ENCODE measurements around the gene TBRG1.

TBRG1 gene

DNA sequence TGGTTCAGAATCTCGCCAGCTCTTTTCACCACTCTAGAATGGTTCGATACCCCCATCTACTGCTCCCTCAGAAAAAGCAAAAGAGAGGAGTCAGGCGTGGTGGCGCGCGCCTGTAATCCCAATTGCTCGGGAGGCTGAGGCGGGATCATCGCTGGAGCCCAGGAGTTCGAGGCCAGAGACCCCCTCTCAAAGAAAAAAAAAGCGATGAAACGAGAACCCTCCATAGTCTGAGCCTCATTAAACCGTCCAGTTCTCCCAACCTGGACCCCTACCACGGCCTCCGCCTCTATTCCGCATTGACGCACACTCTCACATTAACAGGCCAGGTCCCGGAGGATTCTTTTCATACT lies 51.5 kb downstream of the TBRG1 start:
- Histone ChIP-seq H3K27ac (replicated peaks) (peak overlapping the region; percentile 69), H3K27me3 (ENCODE audit: insufficient read depth, poor library complexity, severe bottlenecking) (no peaks in the 10 kb centered on the region), H3K4me3 (replicated peaks; ENCODE audit: insufficient read depth, low read length) (peak overlapping the region; percentile 76)
- no peak for DNase-seq (ENCODE audit: low read depth in 1 of 2, low spot score in 1 of 2)
- TF ChIP-seq POLR2AphosphoS5 (IDR thresholded peaks at IDR 0.05; ENCODE audit: low read depth): no peak
- no peak for TF ChIP-seq GABPA (IDR thresholded peaks at IDR 0.05; ENCODE audit: low read depth)
- TF ChIP-seq REST (IDR thresholded peaks at IDR 0.05; ENCODE audit: insufficient replicate concordance, low read depth): no peak
- TF ChIP-seq SPI1 (IDR thresholded peaks at IDR 0.05; ENCODE audit: borderline replicate concordance, low read depth): no peak
- TF ChIP-seq, protein P1, sequence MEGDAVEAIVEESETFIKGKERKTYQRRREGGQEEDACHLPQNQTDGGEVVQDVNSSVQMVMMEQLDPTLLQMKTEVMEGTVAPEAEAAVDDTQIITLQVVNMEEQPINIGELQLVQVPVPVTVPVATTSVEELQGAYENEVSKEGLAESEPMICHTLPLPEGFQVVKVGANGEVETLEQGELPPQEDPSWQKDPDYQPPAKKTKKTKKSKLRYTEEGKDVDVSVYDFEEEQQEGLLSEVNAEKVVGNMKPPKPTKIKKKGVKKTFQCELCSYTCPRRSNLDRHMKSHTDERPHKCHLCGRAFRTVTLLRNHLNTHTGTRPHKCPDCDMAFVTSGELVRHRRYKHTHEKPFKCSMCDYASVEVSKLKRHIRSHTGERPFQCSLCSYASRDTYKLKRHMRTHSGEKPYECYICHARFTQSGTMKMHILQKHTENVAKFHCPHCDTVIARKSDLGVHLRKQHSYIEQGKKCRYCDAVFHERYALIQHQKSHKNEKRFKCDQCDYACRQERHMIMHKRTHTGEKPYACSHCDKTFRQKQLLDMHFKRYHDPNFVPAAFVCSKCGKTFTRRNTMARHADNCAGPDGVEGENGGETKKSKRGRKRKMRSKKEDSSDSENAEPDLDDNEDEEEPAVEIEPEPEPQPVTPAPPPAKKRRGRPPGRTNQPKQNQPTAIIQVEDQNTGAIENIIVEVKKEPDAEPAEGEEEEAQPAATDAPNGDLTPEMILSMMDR (IDR thresholded peaks at IDR 0.05; ENCODE audit: insufficient read depth, low read length): no peak

- Histone ChIP-seq H3K27me3 (ENCODE audit: insufficient read depth, poor library complexity, severe bottlenecking) (no peaks in the 10 kb centered on the region), H3K4me3 (replicated peaks; ENCODE audit: insufficient read depth, low read length) (no peak overlapping the region), H3K27ac (replicated peaks) (peak overlapping the region; percentile 69; the same call in 1 of the 2 replicates)
- no peak for DNase-seq (ENCODE audit: low read depth in 1 of 2, low spot score in 1 of 2)
- no peak for TF ChIP-seq GABPA (IDR thresholded peaks at IDR 0.05; ENCODE audit: low read depth)
- TF ChIP-seq, protein P1 (IDR thresholded peaks at IDR 0.05; ENCODE audit: insufficient read depth, low read length): no peak
Measured at GRCh38 chr11:124674571-124674970, 51.9 kb downstream of the TBRG1 start.

DNA sequence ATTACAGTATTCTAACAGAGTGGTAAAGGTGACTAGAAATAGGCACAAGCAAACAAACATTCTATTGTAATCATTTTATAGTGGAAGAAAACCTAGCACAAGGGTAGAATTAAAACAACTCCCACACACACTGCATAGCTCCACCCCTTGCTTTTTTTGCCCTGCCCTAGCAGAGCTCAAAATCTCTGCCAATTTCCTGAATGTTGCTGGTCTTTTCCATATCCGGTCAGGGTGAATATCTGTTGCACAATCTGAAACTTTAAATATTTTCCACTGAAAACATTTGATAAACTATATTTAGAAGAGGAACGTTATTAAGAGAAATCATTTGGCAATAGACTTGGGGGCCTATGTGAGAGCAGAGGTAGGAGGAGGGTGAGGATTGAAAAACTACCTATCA lies 53.7 kb downstream of the TBRG1 start:
- H3K27ac ChIP-seq (replicated peaks): no peak overlapping the region

More for the DNA sequence above, 53.7 kb downstream of the TBRG1 start:
- no peak for TF ChIP-seq POLR2AphosphoS5 (IDR thresholded peaks at IDR 0.05; ENCODE audit: low read depth)
- no peak for TF ChIP-seq SPI1 (IDR thresholded peaks at IDR 0.05; ENCODE audit: borderline replicate concordance, low read depth)
- TF ChIP-seq, protein P1 (IDR thresholded peaks at IDR 0.05; ENCODE audit: insufficient read depth, low read length): no peak
- no peak for TF ChIP-seq REST (IDR thresholded peaks at IDR 0.05; ENCODE audit: insufficient replicate concordance, low read depth)
- TF ChIP-seq GABPA (IDR thresholded peaks at IDR 0.05; ENCODE audit: low read depth): no peak
- H3K4me3 ChIP-seq (replicated peaks; ENCODE audit: insufficient read depth, low read length): no peak overlapping the region
- H3K27me3 ChIP-seq (ENCODE audit: insufficient read depth, poor library complexity, severe bottlenecking): peaks cover 3% of the 10 kb centered on the region
- no peak for DNase-seq (ENCODE audit: low read depth in 1 of 2, low spot score in 1 of 2)

All from HL-60 (cell line).